ENCODE data around the gene KCND3.
A peak's percentile ranks its signal among the peaks of the same experiment; 100 is the strongest.

- TF ChIP-seq CTCF (optimal IDR thresholded peaks at IDR 0.05 in 1 of 3, IDR thresholded peaks at IDR 0.05 in 1 of 3, conservative IDR thresholded peaks at IDR 0.05 in 1 of 3; ENCODE audit: extremely low read depth in 1 of 3, insufficient read depth in 2 of 3, low read length in 3 of 3) (peak in 1 of 3 experiments; percentile 25), EZH2 (IDR thresholded peaks at IDR 0.05; ENCODE audit: low read length) (no peak)
Measured at GRCh38 chr1:111801071-111801850, 188.2 kb downstream of the KCND3 start.

Measured in keratinocyte (primary cell).